GM12874 (cell line): ENCODE results near the gene MCOLN1.

Experiments used
- CTCF ChIP-seq: IDR thresholded peaks from 2 replicates; pipeline ENCODE4 v1.5.1; 2011; ENCODE audit warnings: low read depth, mild to moderate bottlenecking, control low read depth, low read length, moderate library complexity; ENCODE audit not compliant: insufficient read depth

The MCOLN1 gene

GRCh38 chr19:7520131-7521051 is 2.0 kb upstream of the MCOLN1 start:
- no peak for TF ChIP-seq CTCF

- TF ChIP-seq CTCF: no peak
These were observed 813 bp upstream of the MCOLN1 start for GRCh38 chr19:7521551-7522071.

DNA sequence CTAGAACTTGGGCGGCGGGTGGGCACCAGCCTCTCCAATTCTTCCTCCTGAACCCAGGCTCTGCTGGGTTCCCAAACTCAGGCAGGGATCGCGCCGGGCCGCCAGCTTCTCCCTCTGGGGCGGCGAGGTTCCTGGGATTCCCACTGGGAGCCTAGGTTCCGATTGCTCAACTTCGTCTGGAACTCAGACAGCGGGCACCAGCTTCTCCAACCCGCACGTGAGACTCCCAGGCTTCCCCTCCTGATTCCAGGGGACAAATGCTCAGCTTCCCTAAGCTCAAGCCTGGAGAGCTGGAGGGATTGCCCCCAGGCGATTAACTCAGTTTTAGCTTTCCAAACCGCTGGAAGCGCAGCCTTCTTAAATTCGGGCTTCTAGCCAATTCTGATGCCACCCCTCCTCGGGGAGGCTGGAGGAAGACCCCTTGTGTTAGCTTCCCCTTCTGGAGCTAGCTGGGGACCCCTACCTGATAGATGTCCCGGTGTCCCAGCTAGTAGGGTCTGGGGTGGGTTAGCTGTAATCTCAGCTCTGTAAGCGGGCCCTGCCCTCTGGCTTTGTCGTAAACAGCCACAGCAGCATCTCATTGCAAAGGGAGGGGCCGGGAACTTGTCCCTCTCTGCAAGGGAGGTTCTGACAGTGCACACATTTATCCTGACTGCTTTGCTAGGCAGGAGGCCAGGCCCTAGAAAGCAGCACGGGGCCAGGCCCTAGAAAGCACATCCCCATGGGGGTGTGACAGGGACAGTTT is 671 bp downstream of the MCOLN1 start:
- no peak for TF ChIP-seq CTCF

DNA sequence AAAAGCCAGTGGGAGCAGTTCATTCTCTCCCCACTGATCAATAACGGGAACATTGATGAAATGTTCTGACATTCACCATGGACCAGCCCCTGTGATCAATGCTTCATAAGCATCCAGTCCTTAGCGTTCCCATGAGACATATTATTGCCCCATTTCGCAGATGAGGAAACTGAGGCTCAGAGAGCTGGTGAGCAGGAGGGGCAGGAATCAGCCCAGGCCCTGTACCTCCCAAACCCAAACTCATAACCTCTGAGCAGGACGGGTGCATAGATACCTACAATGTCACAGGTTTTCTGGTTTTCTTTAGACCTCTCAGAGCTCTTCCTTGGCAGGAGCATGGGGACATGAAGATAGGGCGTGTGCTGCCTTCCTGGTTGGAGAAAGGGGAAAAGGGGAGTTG is 2.1 kb downstream of the MCOLN1 start:
- TF ChIP-seq CTCF: no peak

DNA sequence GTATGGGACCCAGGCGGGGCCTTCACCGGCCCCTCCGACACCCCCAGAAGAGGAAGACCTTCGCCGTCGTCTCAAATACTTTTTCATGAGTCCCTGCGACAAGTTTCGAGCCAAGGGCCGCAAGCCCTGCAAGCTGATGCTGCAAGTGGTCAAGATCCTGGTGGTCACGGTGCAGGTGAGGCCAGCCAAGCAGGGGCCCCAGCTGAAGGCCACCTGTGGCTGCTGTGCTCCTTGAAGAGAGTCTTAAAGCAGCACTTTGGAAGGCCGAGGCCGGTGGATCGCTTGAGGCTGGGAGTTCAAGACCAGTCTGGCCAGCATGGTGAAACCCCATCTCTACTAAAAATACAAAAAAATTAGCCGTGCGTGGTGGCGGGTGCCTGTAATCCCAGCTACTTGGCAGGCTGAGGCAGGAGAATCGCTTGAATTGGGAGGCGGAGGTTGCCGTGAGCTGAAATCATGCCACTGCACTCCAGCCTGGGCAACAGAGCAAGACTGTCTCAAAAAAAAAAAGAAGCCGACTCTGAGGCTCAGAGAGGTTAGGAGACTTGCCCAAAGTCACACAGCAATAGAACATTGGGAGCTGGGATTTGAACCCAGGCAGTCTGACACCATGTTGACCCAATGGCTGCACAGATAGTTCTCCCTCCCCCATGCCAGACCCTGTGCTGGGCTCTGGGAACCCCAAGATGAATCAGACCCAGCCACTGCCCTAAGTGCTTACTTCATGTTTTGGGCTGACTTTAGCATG is 2.7 kb downstream of the MCOLN1 start:
- TF ChIP-seq CTCF: no peak

GRCh38 chr19:7526059-7526929 is 3.9 kb downstream of the MCOLN1 start:
- no peak for TF ChIP-seq CTCF
